Left lobe of liver (tissue), 2 donors: ENCODE data around the gene PDE10A. TPM values are rescaled to one million over a fixed set of nuclear protein-coding genes. Genes with fewer than 3 reads are reported as not detected.
A peak's percentile ranks its signal among the peaks of the same experiment; 100 is the strongest.
"Not testable (repeated sequence)": the region's sequence is repeated elsewhere in the genome, so short reads cannot be mapped to it uniquely, and the experiment has no call there.

Experiments
- ATAC-seq: fragments of 200-7000 bp; cut with Tn5 transposase; one replicate; pipeline ENCODE4 v1.9.1; 2020; ENCODE audit warnings: mild to moderate bottlenecking, moderate library complexity
- DNase-seq: peaks from one replicate; pipeline ENCODE4 v3.0.0-alpha.2; 2020; ENCODE audit warnings: low spot score
- total RNA-seq: library from RNA; stranded (reverse); gene quantifications from one replicate; pipeline ENCODE4 v1.2.1, GENCODE V29; 2021
- donor health status: DM: no; HTN: no; CAD: no; lungs with moderate emphysema.
- donor health status: DM: no; HTN: yes; CAD: no.

PDE10A gene
- total RNA-seq, 1 donor from 2014 or later, result 0.45 TPM

DNA sequence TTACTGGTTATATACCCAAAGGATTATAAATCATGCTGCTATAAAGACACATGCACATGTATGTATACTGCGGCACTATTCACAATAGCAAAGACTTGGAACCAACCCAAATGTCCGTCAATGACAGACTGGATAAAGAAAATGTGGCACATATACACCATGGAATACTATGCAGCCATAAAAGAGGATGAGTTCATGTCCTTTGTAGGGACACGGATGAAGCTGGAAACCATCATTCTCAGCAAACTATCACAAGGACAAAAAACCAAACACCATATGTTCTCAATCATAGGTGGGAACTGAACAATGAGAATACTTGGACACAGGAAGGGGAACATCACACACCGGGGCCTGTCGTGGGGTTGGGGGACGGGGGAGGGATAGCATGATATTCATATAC, 104.9 kb downstream of the PDE10A start:
- DNase-seq, ATAC-seq: not testable (repeated sequence)

DNA sequence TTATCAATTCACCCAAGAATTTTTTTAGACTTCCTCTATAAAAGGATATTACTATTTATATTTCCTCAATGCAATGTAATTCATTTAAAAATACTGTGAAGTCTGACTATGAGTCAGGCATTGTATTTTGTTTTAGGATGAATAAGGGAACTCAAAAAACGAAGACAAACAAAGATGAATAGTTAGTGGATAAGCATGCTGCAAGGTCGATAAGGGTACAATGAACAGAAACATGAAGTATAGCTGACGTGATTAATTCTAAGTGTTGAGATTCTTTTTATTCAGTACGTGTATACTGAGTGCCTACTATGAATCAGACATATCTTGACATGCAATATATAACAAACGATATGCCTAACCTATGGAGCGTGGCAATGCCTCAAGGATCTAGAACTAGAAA, 105.4 kb downstream of the PDE10A start:
- no peak for DNase-seq
- ATAC-seq, result no peak

DNA sequence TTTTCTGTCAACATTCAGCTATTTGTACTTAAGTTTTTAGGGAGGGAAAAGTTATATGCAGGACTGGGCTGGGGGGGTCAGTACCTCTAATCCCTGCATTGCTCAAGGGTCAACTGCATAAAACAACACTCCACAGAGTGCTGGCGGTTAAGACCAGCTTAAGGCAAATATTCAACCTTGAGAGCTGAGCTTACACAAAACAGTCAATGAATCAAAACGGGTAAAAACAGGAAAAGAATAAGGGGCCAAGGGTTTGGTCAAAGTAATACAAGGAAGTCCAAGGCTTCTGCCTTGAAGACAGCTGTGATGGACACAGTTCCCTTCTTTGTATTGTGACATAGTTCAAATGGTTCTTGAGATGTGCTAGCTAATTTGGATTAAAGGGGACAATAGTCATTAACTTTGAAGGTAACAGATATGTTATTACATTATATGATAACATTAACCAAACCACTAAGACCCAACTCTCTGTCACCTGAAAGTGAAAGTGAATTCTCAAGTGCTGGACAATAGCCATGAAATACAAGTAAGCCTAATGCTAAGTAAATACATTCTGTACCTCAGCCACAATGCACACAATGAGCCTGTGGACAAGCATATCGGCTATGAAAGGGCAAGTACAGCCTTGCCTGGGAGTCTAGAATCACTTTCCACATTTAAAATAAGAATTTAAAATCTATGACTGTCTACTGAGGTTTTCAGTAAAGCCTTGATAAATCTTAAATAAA, 106.8 kb downstream of the PDE10A start:
- peak; percentile 60 for ATAC-seq
- DNase-seq, result no peak

DNA sequence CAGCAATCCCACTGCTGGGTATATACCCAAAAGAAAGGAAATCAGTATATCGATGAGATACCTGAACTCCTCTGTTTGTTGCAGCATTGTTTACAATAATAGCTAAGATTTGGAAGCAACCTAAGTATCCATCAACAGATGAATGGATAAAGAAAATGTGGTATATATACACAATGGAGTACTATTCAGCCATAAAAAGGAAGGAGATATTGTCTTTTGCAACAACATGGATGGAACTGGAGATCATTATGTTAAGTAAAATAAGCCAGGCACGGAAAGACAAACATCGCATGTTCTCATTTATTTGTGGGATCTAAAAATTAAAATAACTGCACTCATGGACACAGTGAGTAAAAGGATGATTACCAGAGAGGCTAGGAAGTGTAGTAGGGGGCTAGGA, 108.4 kb downstream of the PDE10A start:
- DNase-seq, result not testable (repeated sequence)

DNA sequence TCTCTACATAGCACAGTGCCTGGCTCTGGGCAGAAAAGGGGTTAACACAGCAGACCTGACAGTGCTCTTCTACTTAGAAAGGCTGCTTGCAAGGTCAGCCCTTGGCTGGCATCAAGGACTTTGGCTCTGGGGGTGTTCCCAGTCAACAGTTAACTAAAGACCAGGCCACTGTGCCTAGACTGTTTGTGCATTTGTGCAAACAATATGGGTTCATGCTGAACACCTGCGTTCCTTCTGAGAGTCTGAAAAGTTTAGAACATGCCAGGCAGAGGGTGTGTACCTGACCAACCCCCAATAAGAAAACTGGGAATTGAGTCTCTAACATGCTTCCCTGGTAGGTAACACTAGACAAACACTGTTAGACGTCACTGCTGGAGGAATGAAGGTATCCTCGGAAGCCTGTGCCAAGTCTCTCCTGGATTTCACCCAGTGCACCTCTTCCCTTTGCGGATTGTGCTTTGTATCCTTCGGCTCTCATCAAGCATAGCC, 110.7 kb downstream of the PDE10A start:
- ATAC-seq (no peak), DNase-seq (no peak)

More for the DNA sequence above, 108.4 kb downstream of the PDE10A start:
- not testable (repeated sequence) for ATAC-seq

DNA sequence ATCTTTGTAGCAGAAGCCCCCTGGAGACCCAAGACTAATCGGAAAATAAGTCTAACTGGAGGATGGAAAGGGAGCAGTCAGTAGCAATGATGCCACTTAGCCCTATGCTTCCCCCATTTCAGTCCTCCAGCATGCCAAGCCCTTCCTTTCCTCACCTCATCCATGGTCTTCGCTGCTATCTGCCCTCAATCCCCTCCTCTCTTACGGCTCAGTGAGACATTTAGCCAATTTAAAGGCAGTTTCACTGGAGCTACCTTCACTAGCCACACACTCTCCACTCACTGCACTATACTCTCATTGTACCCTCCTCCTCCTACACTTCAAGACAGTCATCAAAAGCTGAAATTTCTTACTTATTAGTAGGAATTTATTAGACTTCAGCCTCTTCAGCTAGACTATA, 111.2 kb downstream of the PDE10A start:
- no peak for DNase-seq
- no peak for ATAC-seq

DNA sequence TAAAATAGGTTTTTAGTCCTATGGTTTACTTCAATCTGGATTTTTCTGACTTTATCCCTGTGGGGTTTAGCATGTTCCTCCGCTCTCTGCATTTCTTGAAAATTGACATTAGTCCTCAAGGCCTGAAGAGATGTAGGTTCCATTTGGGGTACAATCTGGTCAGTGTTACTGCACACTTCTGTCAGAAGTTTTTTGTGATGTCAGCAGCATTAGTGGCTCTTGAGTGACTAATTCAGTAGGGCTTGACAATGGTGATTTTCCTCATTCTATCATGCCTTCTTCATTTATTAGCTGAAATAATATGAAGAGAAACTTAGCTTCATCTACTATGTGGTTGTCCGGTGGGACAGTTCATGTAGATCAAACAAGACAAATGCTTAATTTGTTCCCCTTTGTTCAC, 114.6 kb downstream of the PDE10A start:
- DNase-seq, result no peak
- no peak for ATAC-seq

DNA sequence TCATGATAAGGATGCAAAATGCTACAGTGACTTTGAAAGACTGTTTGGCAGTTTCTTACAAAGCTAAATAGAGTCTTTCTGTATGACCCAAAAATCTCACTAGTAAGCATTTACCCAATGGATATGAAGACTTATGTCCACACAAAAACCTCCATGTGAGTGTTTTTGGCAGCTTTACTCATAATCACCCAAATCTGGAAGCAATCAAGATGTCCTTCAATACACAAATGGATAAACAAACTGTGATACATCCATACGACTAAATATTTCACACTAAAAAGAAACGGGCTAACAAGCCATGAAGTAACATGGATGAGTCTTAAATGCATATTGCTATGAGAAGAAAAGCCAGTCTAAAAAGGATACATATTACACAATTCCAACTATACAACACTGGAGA, 117.2 kb downstream of the PDE10A start:
- DNase-seq (no peak), ATAC-seq (no peak)

DNA sequence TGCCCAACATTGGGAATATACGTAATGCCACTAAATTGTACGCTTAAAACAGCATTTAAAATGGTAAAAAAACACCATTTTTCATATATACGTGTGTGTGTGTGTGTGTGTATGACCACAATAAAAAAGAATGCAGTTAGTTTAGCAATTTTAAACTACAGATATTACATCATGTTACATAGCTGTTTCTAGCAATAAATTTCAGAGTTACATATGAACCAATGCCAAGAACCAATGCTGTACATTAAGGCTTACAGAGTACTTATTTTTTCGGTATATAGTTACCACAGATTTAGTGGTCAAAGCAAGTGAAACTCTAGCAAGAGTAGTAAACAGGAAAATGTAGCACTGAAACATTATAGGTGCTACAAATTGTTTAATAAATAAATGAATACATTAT, 119.3 kb downstream of the PDE10A start:
- no peak for ATAC-seq
- DNase-seq, result no peak

DNA sequence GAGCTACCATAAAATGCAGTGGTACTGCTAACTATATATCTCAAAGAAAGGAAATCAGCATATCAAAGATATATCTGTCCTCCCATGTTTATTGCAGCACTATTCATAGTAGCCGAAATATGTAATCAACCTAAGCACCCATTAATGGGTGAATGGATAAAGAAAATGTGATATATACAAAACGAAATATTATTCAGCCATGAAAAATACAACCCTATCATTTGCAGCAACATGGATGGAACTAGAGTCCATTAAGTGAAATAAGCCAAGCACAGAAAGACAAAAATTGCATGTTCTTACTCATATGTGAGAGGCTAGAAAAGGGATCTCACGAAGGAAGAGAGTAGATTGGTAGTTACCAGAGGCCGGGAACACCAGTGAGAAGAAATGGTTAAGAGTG, 126.1 kb downstream of the PDE10A start:
- DNase-seq (no peak), ATAC-seq (no peak)

DNA sequence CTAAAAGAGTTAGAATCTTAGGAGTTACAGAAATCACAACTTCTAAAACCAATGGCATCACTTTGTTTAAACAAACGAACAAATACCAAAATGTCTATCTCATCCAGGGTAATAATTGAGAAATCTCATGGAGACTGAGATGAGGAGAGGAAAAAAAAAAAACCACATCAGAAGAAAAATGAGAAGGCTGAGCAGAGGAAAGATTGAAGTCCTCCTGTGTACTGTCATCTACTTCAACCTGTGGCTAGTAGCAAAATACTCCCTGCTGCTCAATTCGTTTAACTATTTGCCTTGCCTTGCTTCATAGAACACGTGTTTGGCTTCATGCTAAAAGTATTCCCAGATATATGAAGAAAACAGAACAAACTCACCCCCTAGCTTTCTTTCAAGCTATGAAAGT, 143.7 kb downstream of the PDE10A start:
- ATAC-seq, result no peak
- DNase-seq, result no peak

DNA sequence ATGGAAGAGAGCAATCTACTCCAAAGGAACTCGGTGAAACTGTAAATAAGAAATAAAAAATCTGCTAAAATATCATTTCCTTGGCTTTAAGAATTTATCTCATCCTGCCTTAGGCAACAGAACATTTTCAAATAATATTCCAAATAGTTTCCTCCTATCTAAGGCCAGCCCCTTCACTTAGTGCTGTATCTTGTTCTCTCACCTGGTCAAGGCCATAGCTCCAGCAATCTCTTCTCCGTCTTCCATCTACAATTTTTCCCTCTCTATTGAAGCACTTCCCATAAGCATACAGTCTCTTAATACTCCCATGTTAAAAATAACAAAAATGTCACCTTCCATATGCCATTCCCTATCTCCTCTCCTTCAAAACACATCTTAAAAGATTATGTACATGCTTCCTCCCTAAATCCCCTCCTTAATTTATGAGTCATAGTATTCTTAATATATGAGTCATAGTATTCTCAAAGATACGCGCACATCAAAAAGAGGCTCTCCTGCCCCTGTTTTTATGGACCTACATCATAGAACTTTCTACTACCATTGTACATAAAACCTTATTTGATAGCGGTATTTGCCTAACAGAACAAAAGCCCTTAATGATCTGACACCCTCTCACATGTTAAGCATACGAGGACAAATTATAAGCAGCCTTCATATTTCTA, 146.9 kb downstream of the PDE10A start:
- no peak for ATAC-seq
- no peak for DNase-seq

DNA sequence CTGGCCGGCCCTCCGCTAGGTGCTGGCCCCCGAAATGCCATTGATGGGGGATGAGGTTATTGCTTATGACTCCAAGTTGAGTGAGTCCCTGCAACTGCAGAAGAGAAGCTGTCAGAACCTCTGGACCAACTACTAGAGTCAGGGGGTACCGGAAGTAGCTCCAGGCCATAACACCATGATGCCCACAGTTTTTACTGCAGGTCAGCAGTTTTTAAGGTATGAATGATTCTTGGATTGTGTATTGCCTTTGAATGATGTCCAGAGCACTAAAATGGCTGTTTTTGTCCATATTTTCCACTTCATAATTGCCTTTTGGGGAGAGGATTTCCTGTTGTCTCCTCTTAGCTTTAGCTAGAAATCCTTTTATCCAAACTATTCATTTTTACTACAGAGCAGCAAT, 148.4 kb downstream of the PDE10A start:
- no peak for ATAC-seq
- no peak for DNase-seq

DNA sequence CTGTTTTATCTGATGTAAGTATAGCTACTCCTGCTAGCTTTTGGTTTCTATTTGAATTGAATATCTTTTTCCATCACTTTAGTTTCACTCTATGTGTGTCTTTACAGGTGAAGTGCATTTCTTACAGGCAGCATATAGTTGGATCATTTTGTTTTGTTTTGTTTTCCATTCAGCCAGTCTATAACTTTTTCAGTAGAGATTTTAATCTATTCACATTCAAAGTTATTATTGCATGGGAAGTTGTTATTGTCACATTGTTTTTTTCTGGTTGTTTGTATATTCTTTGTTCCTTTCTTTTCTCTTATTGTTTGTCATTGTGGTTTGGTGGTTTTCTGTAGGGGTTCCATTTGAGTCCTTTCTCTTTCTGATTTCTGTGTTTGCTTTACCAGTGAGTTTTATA, 151.2 kb downstream of the PDE10A start:
- no peak for ATAC-seq
- no peak for DNase-seq

DNA sequence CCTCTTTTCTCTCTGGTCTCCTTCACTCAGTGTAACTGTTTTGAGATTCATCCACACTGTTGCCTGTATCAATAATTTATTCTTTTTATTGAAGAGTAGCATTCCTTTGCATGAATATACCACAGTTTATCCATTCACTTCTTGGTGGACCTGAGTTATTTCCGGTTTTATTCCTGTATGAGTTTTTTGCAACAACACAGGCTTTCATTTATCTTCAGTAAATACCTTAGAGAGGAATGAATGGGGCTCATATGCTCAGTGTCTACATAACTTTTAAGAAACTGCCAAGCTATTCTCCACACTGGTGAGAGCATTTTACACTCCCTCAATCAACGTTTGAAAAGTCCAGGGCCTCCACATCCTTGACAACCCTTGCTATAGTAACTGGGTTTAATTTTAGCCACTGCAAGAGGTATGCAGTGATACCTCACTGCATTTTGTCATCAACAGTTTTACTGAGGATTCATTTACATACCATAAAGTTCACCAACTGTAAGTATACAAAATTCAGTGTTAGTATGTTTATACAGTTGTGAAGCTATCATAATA, 154.6 kb downstream of the PDE10A start:
- no peak for DNase-seq
- no peak for ATAC-seq

DNA sequence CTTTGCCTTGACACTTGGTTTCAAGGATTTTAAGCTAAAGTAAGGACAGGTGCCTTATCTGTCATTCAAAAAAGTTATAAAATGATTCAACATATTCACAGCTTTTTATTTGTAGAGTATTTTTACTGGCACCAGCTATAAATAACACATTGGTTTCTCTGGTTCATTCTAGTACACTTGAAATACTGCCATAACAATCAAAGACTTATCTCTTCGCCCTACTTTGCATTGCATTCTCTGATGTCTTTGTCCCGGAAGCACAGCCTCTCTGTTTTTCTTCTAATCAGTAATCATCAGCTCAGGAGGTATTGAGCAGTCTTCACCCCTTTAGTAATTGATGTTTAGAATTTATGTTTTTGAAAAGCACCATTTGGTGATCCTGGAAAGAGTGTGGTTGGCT, 156.4 kb downstream of the PDE10A start:
- ATAC-seq, result no peak
- DNase-seq, result no peak

DNA sequence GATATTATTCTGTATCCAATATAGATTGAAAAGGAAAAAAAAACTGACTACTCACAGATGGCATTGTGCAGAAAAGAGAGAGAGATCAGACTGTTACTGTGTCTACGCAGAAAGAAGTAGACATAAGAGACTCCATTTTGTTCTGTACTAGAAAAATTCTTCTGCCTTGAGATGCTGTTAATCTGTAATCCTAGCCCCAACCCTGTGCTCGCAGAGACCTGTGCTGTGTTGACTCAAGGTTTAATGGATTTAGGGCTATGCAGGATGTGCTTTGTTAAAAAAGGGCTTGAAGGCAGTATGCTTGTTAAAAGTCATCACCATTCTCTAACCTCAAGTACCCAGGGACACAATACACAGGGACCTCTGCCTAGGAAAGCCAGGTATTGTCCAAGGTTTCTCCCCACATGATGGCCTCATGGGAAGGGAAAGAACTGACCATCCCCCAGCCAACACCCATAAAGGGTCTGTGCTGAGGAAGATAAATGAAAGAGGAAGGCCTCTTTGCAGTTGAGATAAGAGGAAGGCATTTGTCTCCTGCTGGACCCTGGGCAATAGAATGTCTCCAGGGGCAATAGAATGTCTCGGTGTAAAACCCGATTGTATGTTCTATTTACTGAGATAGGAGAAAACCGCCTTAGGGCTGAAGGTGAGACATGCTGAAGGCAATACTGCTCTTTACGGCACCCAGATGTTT, 162.7 kb downstream of the PDE10A start:
- not testable (repeated sequence) for DNase-seq, ATAC-seq

DNA sequence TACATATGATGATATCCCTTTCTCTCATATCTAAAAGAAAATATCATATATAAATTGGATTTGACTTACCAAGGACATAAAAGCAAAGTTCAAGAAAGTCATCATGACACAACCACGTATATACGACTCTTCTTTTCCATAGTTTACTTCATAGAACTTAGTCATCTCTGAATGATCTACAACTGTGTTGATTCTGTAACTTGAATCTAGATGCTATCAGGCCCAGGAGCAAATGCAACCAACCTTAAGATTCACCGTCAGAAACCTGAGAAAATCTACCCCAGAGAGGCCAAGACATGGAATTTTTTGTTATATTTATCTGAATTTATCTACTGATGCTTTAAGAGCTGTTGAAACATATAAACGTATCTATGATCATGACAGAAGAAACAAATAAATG, 165.6 kb downstream of the PDE10A start:
- no peak for ATAC-seq
- no peak for DNase-seq

DNA sequence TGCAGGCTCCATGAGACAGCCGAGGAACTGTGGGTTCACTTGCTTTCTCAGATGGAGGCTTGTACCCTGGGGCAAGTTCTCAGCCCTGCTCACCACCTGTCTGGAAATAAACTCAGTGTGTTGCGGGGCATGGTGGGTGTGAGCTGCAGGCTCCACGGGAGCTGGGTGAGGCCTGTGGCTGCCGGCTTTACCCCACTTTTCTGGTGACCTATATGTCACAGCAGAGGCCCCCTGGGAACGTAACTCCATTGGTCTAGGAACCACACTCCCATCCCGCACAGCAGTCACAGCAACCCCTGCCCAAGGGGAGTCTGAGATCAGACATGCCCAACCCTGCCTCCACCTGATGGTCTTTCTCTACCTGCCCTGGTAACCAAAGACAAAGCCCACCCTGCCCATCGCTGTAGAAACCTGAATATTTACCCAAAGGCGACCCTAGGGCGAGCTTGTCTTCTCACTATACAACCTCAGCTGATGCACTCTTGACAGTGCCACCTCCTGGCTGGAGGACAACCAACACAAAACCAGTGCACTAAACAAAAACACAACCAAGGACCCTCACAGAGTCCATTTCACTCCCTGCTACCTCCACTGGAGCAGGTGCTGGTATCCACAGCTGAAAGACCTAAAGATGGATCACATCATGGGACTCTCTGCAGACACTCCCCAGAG, 174.3 kb downstream of the PDE10A start:
- ATAC-seq, result no peak

DNA sequence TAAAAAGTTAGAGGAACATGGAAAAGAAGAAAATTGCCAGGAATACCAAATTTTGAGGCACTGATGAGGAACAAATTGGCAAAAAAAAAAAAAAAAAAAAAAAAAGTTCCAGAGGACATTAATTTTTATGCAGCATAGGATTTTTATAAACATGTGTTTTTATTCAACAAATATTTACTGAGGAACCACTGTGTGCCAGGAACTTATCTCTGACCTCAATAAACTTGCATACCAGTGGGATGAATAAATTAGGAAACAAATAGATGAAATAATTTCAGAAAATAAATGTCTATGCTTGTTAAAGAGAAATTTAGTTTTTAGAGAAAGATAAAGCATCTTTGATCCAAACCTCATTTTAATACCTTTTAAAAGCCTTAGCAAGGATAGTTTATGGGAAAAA, 175.1 kb downstream of the PDE10A start:
- DNase-seq (no peak), ATAC-seq (no peak)

More for the DNA sequence above, 174.3 kb downstream of the PDE10A start:
- DNase-seq, result no peak

DNA sequence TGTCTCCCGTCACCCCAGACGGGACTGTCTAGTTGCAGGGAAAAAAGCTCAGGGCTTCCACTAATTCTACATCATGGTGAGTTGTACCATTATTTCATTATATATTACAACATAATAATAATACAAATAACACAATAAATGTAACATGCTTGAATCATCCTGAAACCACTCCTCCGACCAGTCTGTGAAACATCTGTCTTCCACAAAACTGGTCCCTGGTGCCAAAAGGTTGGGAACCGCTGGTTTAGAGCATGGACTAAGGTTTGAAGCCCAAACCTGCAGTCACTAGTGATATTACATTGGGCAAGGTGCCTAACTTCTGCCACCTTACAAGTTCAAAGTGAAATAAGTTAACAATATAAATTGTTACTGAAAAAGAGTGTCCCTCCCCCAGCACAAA, 175.7 kb downstream of the PDE10A start:
- ATAC-seq, result no peak
- no peak for DNase-seq
